GM13976 (cell line): ENCODE data around the gene MCM3.

Source experiments
- DNase-seq: peaks from one replicate; pipeline ENCODE4 v3.0.0; 2012; ENCODE audit warnings: low spot score
- CTCF ChIP-seq: IDR thresholded peaks from 2 replicates; pipeline ENCODE4 v1.5.1; 2012; ENCODE audit warnings: borderline replicate concordance, mild to moderate bottlenecking; ENCODE audit not compliant: insufficient read depth; ENCODE audit errors: extremely low read depth, missing control alignments, control extremely low read depth
- in situ Hi-C: fragments of 300-500 bp; cut with MboI; formaldehyde crosslinking; loops from one replicate; pipeline ENCODE4 v1.12.0; 2022; ENCODE audit warnings: low sequenced_read_pairs, mixed read lengths, inconsistent platforms; ENCODE audit not compliant: unreplicated experiment

Gene MCM3

GRCh38 chr6:52255434-52255833 lies 29.1 kb downstream of the MCM3 start:
- in situ Hi-C loops: no loop called here
- no peak for DNase-seq
- no peak for TF ChIP-seq CTCF

DNA sequence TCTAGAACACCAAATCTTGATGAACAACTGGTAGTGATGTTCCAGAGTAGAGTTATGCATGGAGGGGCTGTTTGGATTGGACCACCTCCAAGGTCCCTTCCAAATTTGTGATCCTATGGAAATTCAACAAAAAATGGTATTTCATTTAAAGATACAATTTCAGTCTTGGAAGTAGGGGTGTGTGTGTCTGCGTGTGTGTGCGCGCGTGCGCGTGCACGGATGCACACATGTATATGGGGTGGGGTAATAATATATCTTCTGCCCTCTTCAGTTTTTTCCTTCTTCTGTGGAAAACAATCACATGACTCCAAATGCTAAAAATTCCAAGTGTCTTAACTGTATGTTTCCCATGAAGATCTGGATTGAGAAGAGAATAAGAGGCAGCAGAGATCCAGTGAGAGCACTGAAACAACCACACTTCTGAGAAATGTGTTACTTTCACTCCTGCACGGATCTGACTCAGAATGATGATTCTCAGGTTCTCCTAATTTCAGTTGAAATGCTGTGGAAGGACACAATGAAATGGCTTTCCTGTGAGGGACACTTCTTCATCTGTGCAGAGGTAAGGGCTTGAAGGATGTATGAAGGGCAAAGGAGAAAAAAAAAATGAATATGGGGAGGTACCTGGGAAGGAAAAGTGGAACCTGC lies 29.7 kb downstream of the MCM3 start:
- in situ Hi-C loops: no loop called here
- TF ChIP-seq CTCF: no peak
- DNase-seq: no peak

DNA sequence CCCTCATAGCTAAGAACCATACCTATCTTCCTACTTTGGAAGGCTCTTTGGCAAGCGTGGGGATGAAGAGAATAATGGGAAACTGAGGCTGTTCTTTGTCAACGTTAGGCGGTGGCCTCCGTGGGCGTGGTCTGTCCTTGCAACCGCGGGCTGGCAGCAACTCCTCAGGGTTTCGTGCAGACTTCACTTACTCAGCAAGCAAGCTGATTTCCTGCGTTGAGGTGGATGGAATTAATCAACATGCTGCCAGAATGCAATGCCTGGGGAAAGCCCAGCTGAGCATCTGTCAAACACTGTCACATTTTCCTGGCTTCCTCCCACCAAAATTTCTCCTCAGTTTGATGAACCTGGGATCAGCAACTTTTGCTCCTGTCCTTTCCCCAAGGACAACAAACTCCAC lies 31.0 kb downstream of the MCM3 start:
- in situ Hi-C loops: no loop called here

DNA sequence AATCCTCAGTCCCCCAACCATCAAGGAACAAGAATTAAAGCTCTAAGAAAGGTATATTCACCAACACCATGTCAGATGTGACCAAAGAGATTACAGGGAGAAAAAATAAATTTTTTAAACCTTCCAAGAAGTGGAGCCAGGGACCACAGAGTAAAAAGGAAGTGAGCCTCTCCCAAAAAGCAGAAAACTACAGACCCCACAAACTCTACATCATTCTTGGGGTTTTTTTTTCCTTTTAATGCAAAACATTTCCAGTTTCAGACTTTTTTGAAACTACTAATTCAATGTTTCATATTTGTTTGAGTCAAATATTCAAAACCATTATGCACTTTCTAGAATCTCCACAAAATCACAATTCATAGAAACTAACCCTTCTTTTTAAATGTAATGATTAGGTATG lies 33.4 kb downstream of the MCM3 start:
- TF ChIP-seq CTCF: no peak

More for the DNA sequence above, 31.0 kb downstream of the MCM3 start:
- TF ChIP-seq CTCF: no peak
- no peak for DNase-seq

DNA sequence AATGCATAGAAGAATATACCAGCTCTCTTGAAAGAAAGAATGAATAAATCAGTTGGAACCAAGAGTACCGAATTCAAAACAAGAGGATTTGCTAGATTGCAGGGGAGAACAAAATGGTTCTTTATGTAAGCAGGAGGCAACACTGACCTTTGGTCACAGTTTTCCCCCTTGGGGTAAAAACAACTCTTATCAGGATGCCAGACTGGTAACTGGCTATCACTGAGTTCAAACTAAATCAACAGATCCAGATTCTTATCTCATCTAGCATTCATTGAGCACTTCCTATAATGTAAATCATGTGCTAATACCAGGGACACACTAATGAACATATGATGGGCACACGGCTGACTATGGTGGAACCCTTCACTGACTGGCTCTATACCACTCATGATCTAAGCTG lies 35.5 kb downstream of the MCM3 start:
- in situ Hi-C loops: no loop called here

More for the DNA sequence above, 33.4 kb downstream of the MCM3 start:
- no peak for DNase-seq
- in situ Hi-C loops: no loop called here

GRCh38 chr6:52245425-52245824 lies 39.1 kb downstream of the MCM3 start:
- DNase-seq: no peak
- in situ Hi-C loops: no loop called here
- no peak for TF ChIP-seq CTCF

More for the DNA sequence above, 35.5 kb downstream of the MCM3 start:
- no peak for DNase-seq
- TF ChIP-seq CTCF: no peak
